Thoracic aorta endothelial cell (primary cell): ENCODE measurements around the gene ATP1B1. TPM values are rescaled to one million over a fixed set of nuclear protein-coding genes. Genes with fewer than 3 reads are reported as not detected.

Source experiments
- small RNA-seq: library from RNA; depleted of rRNA; stranded (forward); fragments of <200 nt; gene quantifications from one replicate; pipeline ENCODE3, GENCODE V24; 2012
- total RNA-seq: library from RNA; depleted of rRNA; stranded (reverse); fragments of >200 nt; gene quantifications from 2 replicates; pipeline ENCODE4 v1.2.3, GENCODE V29; 2012

ATP1B1 gene
- total RNA-seq, result 38.4 and 41.6 TPM in 2 replicates

DNA sequence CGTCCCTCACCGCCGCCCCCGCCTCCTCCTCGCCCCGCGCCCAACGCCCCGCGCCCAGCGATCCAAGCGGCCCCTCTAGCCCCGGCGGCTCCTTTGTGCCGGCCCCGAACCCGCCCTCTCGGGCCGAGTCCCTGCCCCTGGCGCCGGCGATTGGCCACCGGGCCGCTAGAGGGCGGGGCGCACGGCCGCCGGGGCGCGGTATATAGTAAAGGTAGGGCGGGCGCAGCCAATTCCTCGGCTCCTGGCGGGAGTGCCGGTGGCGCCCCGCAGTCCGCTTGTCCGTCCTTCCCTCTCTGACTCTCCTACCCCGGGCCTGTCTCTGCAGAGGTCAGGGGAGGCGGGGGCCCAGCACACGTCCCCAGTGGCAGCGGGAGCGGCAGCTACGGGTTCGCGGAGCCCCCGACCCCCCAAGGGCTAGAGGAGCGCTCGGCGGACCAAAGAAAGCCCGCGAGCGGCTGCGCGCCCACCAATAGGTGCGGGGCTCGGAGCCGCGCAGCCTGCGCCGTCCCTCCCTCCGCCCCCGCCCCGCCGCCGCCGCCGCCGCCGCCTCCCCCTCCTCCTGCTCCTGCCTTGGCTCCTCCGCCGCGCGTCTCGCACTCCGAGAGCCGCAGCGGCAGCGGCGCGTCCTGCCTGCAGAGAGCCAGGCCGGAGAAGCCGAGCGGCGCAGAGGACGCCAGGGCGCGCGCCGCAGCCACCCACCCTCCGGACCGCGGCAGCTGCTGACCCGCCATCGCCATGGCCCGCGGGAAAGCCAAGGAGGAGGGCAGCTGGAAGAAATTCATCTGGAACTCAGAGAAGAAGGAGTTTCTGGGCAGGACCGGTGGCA, at the start of gene ATP1B1:
ATP1B1 (plus strand) TSS at position 596 of the 826 bp plus-strand sequence; CDS start at position 736, 140 bp downstream.

Small RNAs within 50 kb of the gene (small RNA-seq; reads per million reads assigned to genes)
- gene RNA5SP66, result not detected
